ENCODE data around the gene EML6.

The EML6 gene

GRCh38 chr2:54915101-54915500 is 191.6 kb downstream of the EML6 start:
- peaks cover 2% of the 10 kb centered on the region for H3K9me3 Mint-ChIP-seq
- no peaks in the 10 kb centered on the region for H3K4me1 Mint-ChIP-seq
- no peaks in the 10 kb centered on the region for H3K27me3 Mint-ChIP-seq (ENCODE audit: low read depth, poor library complexity)
- H3K27ac Mint-ChIP-seq: no peak overlapping the region
- H3K4me3 Mint-ChIP-seq: no peak overlapping the region
- no peaks in the 10 kb centered on the region for H3K36me3 Mint-ChIP-seq (ENCODE audit: low read depth)
- DNase-seq: no peak
- no peak for TF ChIP-seq CTCF (IDR thresholded peaks at IDR 0.05)

GRCh38 chr2:54916637-54917036 is 193.2 kb downstream of the EML6 start:
- Mint-ChIP-seq H3K36me3 (ENCODE audit: low read depth) (no peaks in the 10 kb centered on the region), H3K4me3 (no peak overlapping the region), H3K4me1 (no peaks in the 10 kb centered on the region), H3K27ac (no peak overlapping the region), H3K9me3 (peaks cover 15% of the 10 kb centered on the region), H3K27me3 (ENCODE audit: low read depth, poor library complexity) (no peaks in the 10 kb centered on the region)
- DNase-seq: no peak
- no peak for TF ChIP-seq CTCF (IDR thresholded peaks at IDR 0.05)

GRCh38 chr2:54918647-54919280 is 195.3 kb downstream of the EML6 start:
- Mint-ChIP-seq H3K27ac (no peak overlapping the region), H3K4me1 (no peaks in the 10 kb centered on the region), H3K27me3 (ENCODE audit: low read depth, poor library complexity) (no peaks in the 10 kb centered on the region), H3K4me3 (no peak overlapping the region), H3K36me3 (ENCODE audit: low read depth) (no peaks in the 10 kb centered on the region), H3K9me3 (peaks cover 15% of the 10 kb centered on the region)
- no peak for DNase-seq
- no peak for TF ChIP-seq CTCF (IDR thresholded peaks at IDR 0.05)

- DNase-seq: no peak
- Mint-ChIP-seq H3K27me3 (ENCODE audit: low read depth, poor library complexity) (peaks cover 4% of the 10 kb centered on the region), H3K36me3 (ENCODE audit: low read depth) (no peaks in the 10 kb centered on the region), H3K9me3 (peaks cover 15% of the 10 kb centered on the region), H3K4me1 (no peaks in the 10 kb centered on the region), H3K4me3 (no peak overlapping the region), H3K27ac (no peak overlapping the region)
- no peak for TF ChIP-seq CTCF (IDR thresholded peaks at IDR 0.05)
Observed at GRCh38 chr2:54920660-54921059, 197.2 kb downstream of the EML6 start.

GRCh38 chr2:54924121-54924520 is 200.7 kb downstream of the EML6 start:
- no peak for DNase-seq
- H3K27ac Mint-ChIP-seq: no peak overlapping the region
- no peak overlapping the region for H3K4me3 Mint-ChIP-seq
- H3K36me3 Mint-ChIP-seq (ENCODE audit: low read depth): no peaks in the 10 kb centered on the region
- no peaks in the 10 kb centered on the region for H3K4me1 Mint-ChIP-seq
- H3K9me3 Mint-ChIP-seq: peaks cover 15% of the 10 kb centered on the region
- TF ChIP-seq CTCF (IDR thresholded peaks at IDR 0.05): no peak
- H3K27me3 Mint-ChIP-seq (ENCODE audit: low read depth, poor library complexity): peaks cover 7% of the 10 kb centered on the region

- Mint-ChIP-seq H3K27me3 (ENCODE audit: low read depth, poor library complexity) (peaks cover 7% of the 10 kb centered on the region), H3K36me3 (ENCODE audit: low read depth) (no peaks in the 10 kb centered on the region), H3K27ac (no peak overlapping the region), H3K4me1 (no peaks in the 10 kb centered on the region), H3K4me3 (no peak overlapping the region), H3K9me3 (peaks cover 13% of the 10 kb centered on the region)
- TF ChIP-seq CTCF (IDR thresholded peaks at IDR 0.05): no peak
- DNase-seq: no peak
Observed at GRCh38 chr2:54925022-54925421, 201.6 kb downstream of the EML6 start.

All from nephron progenitor cell (in vitro differentiated cells).